Tibial nerve (tissue), 4 donors: ENCODE measurements around the gene PRKAG3. TPM values are rescaled to one million over a fixed set of nuclear protein-coding genes. Genes with fewer than 3 reads are reported as not detected.
A peak's percentile ranks its signal among the peaks of the same experiment; 100 is the strongest.
"Not testable (repeated sequence)": the region's sequence is repeated elsewhere in the genome, so short reads cannot be mapped to it uniquely, and the experiment has no call there.

Experiments
- DNase-seq, 2 donors: peaks; one replicate each; pipeline ENCODE4 v3.0.0-alpha.2; 2019; ENCODE audit warnings: low spot score in 2 of 2
- H3K27ac ChIP-seq, 4 donors: fragments of 200-600 bp; sonication (generic) in 3 of 4; one replicate each; pipeline ENCODE4 v1.5.1; 2017 to 2019; ENCODE audit warnings: mild to moderate bottlenecking in 1 of 4
- H3K27me3 ChIP-seq, 2 donors: fragments of 200-600 bp; sonication (generic) in 1 of 2; one replicate each; pipeline versions ENCODE4 v1.5.1 to v1.6.0; 2017 to 2019
- H3K36me3 ChIP-seq, 3 donors: fragments of 200-600 bp; sonication (generic); one replicate each; pipeline ENCODE4 v1.5.1; 2018 to 2019
- H3K4me1 ChIP-seq, 4 donors: fragments of 200-600 bp; sonication (generic) in 3 of 4; one replicate each; pipeline ENCODE4 v1.5.1; 2017 to 2019
- H3K4me3 ChIP-seq, 4 donors: fragments of 200-600 bp; sonication (generic) in 3 of 4; one replicate each; pipeline ENCODE4 v1.5.1; 2017 to 2019; ENCODE audit warnings: mild to moderate bottlenecking in 1 of 4, moderate library complexity in 1 of 4
- H3K9me3 ChIP-seq, 4 donors: fragments of 200-600 bp; sonication (generic) in 3 of 4; one replicate each; pipeline ENCODE4 v1.5.1; 2017 to 2019
- EP300 ChIP-seq, 2 donors: sonication (generic); formaldehyde crosslinking; IDR thresholded peaks; one replicate each; pipeline ENCODE4 v1.6.1; 2017; ENCODE audit warnings: antibody characterized with exemption in 2 of 2, mild to moderate bottlenecking in 1 of 2
- POLR2A ChIP-seq, 2 donors: fragments of 450-650 bp; IDR thresholded peaks; one replicate each; pipeline ENCODE4 v1.6.1; 2017; ENCODE audit warnings: antibody characterized with exemption in 2 of 2, mild to moderate bottlenecking in 2 of 2, moderate library complexity in 2 of 2
- WGBS, 2 donors: methylation state at CpG; one replicate each; pipeline ENCODE4 v1.1.5; 2018; 5-methylcytosine and 5-hydroxymethylcytosine counted together
- total RNA-seq, 4 donors: library from RNA; depleted of rRNA; stranded (reverse); fragments of >200 nt; gene quantifications; one replicate each; pipeline ENCODE4 v1.1.0, GENCODE V29; 2016
- TF ChIP-seq, protein P1 (sequence below), 5 experiments: fragments of 200-600 bp in 3 of 5; fragments of 450-650 bp in 2 of 5; sonication (generic) in 3 of 5; IDR thresholded peaks; one replicate each; pipeline ENCODE4 v1.5.1; 2016 to 2019; ENCODE audit warnings: antibody characterized with exemption in 5 of 5, mild to moderate bottlenecking in 3 of 5, moderate library complexity in 2 of 5

The PRKAG3 gene
- total RNA-seq, 4 donors from 2014 or later, result not detected

DNA sequence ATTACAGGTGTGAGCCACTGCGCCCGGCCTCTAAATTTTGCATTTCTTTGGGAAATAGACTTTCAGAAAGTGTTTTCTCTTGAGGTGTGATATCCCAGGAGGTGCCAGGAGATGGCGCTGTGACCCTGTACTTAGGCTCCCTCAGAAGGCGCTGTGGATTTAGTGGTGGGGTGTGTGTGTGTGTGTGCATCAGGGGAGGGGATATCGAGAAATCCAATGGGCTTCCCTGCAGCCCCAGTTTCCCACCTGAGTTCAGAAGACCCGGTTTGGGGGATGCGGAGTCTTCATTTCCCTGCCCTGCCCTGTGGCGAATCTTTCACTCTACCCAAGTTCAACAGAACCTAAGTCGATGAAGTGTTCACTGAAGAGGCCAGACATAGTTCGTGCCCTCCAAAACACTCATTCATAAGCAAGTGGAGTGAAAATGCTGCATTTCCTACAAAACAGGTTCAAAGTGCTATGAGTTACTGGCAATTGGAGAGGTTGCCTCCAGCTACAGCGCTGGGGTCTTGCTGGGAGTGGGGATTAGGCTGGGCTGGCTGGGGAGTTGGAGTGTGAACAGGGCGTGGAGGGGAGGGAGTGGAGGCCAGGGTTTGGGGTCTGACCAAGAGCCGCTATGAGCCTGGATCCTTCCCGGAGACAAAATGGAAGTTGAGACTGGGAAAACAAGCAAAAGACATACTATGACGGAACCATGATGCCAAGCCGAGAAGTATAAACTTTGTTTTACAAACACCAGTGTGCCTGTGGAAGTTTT is 21.5 kb upstream of the PRKAG3 start:
- peaks cover 0 to 32% (median 0%) of the 10 kb centered on the region in 4 donors for H3K4me1 ChIP-seq
- peak; percentile 60 to 72 for DNase-seq
- WGBS, 2 donors, result 29% methylated on average over 16 of the region's 16 CpGs
- H3K27me3 ChIP-seq, result peaks cover 0 to 51% of the 10 kb centered on the region in 2 donors
- H3K36me3 ChIP-seq, result no peaks in the 10 kb centered on the region
- TF ChIP-seq POLR2A (IDR thresholded peaks at IDR 0.05) (no peak), EP300 (IDR thresholded peaks at IDR 0.05) (no peak)
- TF ChIP-seq, protein P1, sequence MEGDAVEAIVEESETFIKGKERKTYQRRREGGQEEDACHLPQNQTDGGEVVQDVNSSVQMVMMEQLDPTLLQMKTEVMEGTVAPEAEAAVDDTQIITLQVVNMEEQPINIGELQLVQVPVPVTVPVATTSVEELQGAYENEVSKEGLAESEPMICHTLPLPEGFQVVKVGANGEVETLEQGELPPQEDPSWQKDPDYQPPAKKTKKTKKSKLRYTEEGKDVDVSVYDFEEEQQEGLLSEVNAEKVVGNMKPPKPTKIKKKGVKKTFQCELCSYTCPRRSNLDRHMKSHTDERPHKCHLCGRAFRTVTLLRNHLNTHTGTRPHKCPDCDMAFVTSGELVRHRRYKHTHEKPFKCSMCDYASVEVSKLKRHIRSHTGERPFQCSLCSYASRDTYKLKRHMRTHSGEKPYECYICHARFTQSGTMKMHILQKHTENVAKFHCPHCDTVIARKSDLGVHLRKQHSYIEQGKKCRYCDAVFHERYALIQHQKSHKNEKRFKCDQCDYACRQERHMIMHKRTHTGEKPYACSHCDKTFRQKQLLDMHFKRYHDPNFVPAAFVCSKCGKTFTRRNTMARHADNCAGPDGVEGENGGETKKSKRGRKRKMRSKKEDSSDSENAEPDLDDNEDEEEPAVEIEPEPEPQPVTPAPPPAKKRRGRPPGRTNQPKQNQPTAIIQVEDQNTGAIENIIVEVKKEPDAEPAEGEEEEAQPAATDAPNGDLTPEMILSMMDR (IDR thresholded peaks at IDR 0.05), result peak; percentile 62 to 84 (median 82)
- no peak overlapping the region for H3K27ac ChIP-seq
- H3K9me3 ChIP-seq, result no peaks in the 10 kb centered on the region
- no peak overlapping the region for H3K4me3 ChIP-seq

DNA sequence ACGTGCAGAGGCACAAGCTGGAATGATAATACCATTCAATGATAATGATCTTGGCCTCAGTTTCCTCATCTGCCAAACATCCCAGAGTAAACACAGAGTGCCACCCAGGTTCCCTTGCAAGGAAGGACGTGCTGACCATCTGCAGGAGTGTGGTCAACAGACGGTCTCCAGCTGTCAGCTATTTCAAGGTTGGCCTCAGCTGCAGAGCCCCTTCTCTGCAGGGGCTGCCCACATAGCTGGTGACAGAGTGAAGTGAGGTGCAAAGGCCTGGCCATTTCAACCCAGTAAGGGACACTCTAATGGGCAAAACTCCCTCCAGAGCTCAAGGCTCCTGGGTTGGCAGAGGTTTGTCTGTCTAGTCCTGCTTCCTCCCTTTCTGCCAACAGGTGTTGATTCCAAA is 19.7 kb upstream of the PRKAG3 start:
- H3K9me3 ChIP-seq, result no peaks in the 10 kb centered on the region
- H3K27me3 ChIP-seq, result peaks cover 0 to 51% of the 10 kb centered on the region in 2 donors
- 32 to 35% methylated on average over 3 of the region's 3 CpGs for WGBS, 2 donors
- no peak for DNase-seq
- TF ChIP-seq, protein P1 (IDR thresholded peaks at IDR 0.05), result no peak
- TF ChIP-seq POLR2A (IDR thresholded peaks at IDR 0.05), result no peak
- TF ChIP-seq EP300 (IDR thresholded peaks at IDR 0.05), result no peak
- peaks cover 0 to 24% (median 0%) of the 10 kb centered on the region in 4 donors for H3K4me1 ChIP-seq
- no peak overlapping the region for H3K27ac ChIP-seq
- no peak overlapping the region for H3K4me3 ChIP-seq
- H3K36me3 ChIP-seq, result no peaks in the 10 kb centered on the region

- Histone ChIP-seq H3K36me3 (no peaks in the 10 kb centered on the region), H3K27me3 (peaks cover 0 to 51% of the 10 kb centered on the region in 2 donors), H3K4me3 (no peak overlapping the region), H3K27ac (no peak overlapping the region), H3K4me1 (peaks cover 0 to 20% (median 0%) of the 10 kb centered on the region in 4 donors), H3K9me3 (no peaks in the 10 kb centered on the region)
- TF ChIP-seq POLR2A (IDR thresholded peaks at IDR 0.05), result no peak
- TF ChIP-seq, protein P1 (IDR thresholded peaks at IDR 0.05), result no peak
- no peak for TF ChIP-seq EP300 (IDR thresholded peaks at IDR 0.05)
- 74 to 81% methylated on average over 2 of the region's 2 CpGs for WGBS, 2 donors
- DNase-seq, result no peak
Measured at GRCh38 chr2:218850796-218851195, 19.2 kb upstream of the PRKAG3 start.

GRCh38 chr2:218849721-218850120 is 18.1 kb upstream of the PRKAG3 start:
- no peak overlapping the region for H3K27ac ChIP-seq
- H3K4me1 ChIP-seq, result peaks cover 0 to 17% (median 0%) of the 10 kb centered on the region in 4 donors
- DNase-seq, result no peak
- no peaks in the 10 kb centered on the region for H3K9me3 ChIP-seq
- 78 to 82% methylated on average over 7 of the region's 7 CpGs for WGBS, 2 donors
- no peaks in the 10 kb centered on the region for H3K36me3 ChIP-seq
- peaks cover 0 to 46% of the 10 kb centered on the region in 2 donors for H3K27me3 ChIP-seq
- no peak overlapping the region for H3K4me3 ChIP-seq
- no peak for TF ChIP-seq EP300 (IDR thresholded peaks at IDR 0.05)

DNA sequence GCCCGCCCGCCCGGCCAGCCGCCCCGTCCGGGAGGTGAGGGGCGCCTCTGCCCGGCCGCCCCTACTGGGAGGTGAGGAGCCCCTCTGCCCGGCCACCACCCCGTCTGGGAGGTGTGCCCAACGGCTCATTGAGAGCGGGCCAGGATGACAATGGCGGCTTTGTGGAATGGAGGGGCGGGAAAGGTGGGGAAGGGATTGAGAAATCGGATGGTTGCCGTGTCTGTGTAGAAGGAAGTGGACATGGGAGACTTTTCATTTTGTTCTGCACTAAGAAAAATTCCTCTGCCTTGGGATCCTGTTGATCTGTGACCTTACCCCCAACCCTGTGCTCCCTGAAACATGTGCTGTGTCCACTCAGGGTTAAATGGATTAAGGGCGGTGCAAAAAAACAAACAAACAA is 15.4 kb upstream of the PRKAG3 start:
- peaks cover 0 to 35% of the 10 kb centered on the region in 2 donors for H3K27me3 ChIP-seq
- DNase-seq, result not testable (repeated sequence)

GRCh38 chr2:218844334-218844733 is 12.7 kb upstream of the PRKAG3 start:
- H3K9me3 ChIP-seq, H3K36me3 ChIP-seq, H3K27ac ChIP-seq, DNase-seq, H3K4me3 ChIP-seq: not testable (repeated sequence)
- H3K27me3 ChIP-seq, result peaks cover 0 to 11% of the 10 kb centered on the region in 2 donors
- peaks cover 0 to 10% (median 0%) of the 10 kb centered on the region in 4 donors for H3K4me1 ChIP-seq
- 74 to 92% methylated on average over 5 of the region's 5 CpGs for WGBS, 2 donors

More for the DNA sequence above, 15.4 kb upstream of the PRKAG3 start:
- not testable (repeated sequence) for H3K4me3 ChIP-seq, H3K9me3 ChIP-seq, H3K36me3 ChIP-seq
- 35 to 36% methylated on average over 7 to 9 of the region's 18 CpGs for WGBS, 2 donors
- Histone ChIP-seq H3K4me1 (peaks cover 0 to 10% (median 0%) of the 10 kb centered on the region in 4 donors), H3K27ac (peak overlapping the region in 1 of 4 donors; percentile 29)
